H1 (cell line): ENCODE data around the gene TRAPPC12. TPM values are rescaled to one million over a fixed set of nuclear protein-coding genes. Genes with fewer than 3 reads are reported as not detected.

Source experiments
- ATF3 ChIP-seq: IDR thresholded peaks from 2 replicates; pipeline ENCODE4 v1.6.1; 2011; ENCODE audit warnings: low read depth, mild to moderate bottlenecking, low read length; ENCODE audit not compliant: insufficient read depth
- BCL11A ChIP-seq, 2 experiments: IDR thresholded peaks; one replicate each; pipeline ENCODE4 v1.6.1; 2011; ENCODE audit warnings: low read depth in 2 of 2, low read length in 2 of 2, mild to moderate bottlenecking in 2 of 2
- BRCA1 ChIP-seq: IDR thresholded peaks from 2 replicates; pipeline ENCODE4 v1.6.1; 2012; ENCODE audit warnings: low read depth, low read length, improper control_type of control experiment
- CHD7 ChIP-seq: fragments of 300-600 bp; sonication (generic); IDR thresholded peaks from 2 replicates; pipeline ENCODE4 v1.7.1; 2012; ENCODE audit warnings: low read length, moderate library complexity, mild to moderate bottlenecking, inconsistent platforms; ENCODE audit not compliant: insufficient replicate concordance
- GTF2F1 ChIP-seq: IDR thresholded peaks from 2 replicates; pipeline ENCODE4 v1.6.1; 2012; ENCODE audit warnings: low read depth, low read length, improper control_type of control experiment, borderline replicate concordance
- KDM1A ChIP-seq: fragments of 200-600, 300-600 bp; sonication (generic); IDR thresholded peaks from 2 replicates; pipeline ENCODE4 v1.7.1; 2016; ENCODE audit warnings: mild to moderate bottlenecking, low read length, borderline replicate concordance
- RBBP5 ChIP-seq: IDR thresholded peaks from 2 replicates; pipeline ENCODE4 v1.7.1; 2012; ENCODE audit warnings: low read depth, mild to moderate bottlenecking, inconsistent platforms, low read length, moderate library complexity, borderline replicate concordance
- SP2 ChIP-seq: IDR thresholded peaks from 2 replicates; pipeline ENCODE4 v1.6.1; 2012; ENCODE audit warnings: mild to moderate bottlenecking, low read length, inconsistent platforms
- TBP ChIP-seq: IDR thresholded peaks from 2 replicates; pipeline ENCODE4 v1.6.1; 2011; ENCODE audit warnings: low read depth, low read length, improper control_type of control experiment
- YY1 ChIP-seq: IDR thresholded peaks from 2 replicates; pipeline ENCODE4 v1.6.1; 2011; ENCODE audit warnings: low read depth, mild to moderate bottlenecking, low read length
- polyA plus RNA-seq, 7 experiments: library from polyadenylated mRNA; depleted of rRNA in 3 of 7; stranded (reverse) in 5 of 7; unstranded in 2 of 7; fragments of >200 nt in 5 of 7; fragments of 200-250 nt in 2 of 7; gene quantifications; 1 replicate in 5 of 7; 2 replicates in 1 of 7; 4 replicates in 1 of 7; pipeline versions ENCODE4 v1.2.1 to v1.2.3, GENCODE V29; 2011 to 2013; ENCODE audit warnings: missing spikeins in 2 of 7, mixed read lengths in 2 of 7
- total RNA-seq: library from RNA; stranded (reverse); fragmentation: NEBNext Ultra II Directional; extraction: Animal tissue kit (Norgen Biotek cat#: 25700); gene quantifications from 2 replicates; pipeline ENCODE4 v1.2.1, GENCODE V29; 2021
- TF ChIP-seq, protein P1 (sequence below): IDR thresholded peaks from 2 replicates; pipeline ENCODE4 v1.6.1; 2012; ENCODE audit warnings: inconsistent platforms

The TRAPPC12 gene
- total and polyA plus RNA-seq, 2 of the 8 experiments (the other 6 are each of a cell fraction or from before 2014, with no cell fraction given): 35.0 to 67.3 TPM

- no peak for TF ChIP-seq CHD7
- no peak for TF ChIP-seq RBBP5
- no peak for TF ChIP-seq BRCA1
- no peak for TF ChIP-seq ATF3
- TF ChIP-seq BCL11A (IDR thresholded peaks at IDR 0.05; ENCODE audit: low read depth in 2 of 2, low read length in 2 of 2): no peak
- no peak for TF ChIP-seq GTF2F1
- no peak for TF ChIP-seq YY1
- TF ChIP-seq KDM1A: no peak
- no peak for TF ChIP-seq TBP
- TF ChIP-seq SP2: no peak
- TF ChIP-seq, protein P1, sequence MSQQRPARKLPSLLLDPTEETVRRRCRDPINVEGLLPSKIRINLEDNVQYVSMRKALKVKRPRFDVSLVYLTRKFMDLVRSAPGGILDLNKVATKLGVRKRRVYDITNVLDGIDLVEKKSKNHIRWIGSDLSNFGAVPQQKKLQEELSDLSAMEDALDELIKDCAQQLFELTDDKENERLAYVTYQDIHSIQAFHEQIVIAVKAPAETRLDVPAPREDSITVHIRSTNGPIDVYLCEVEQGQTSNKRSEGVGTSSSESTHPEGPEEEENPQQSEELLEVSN: no peak
Measured at GRCh38 chr2:3467654-3468053, 88.2 kb downstream of the TRAPPC12 start (continued).
